Stimulated activated CD8-positive, alpha-beta memory T cell treated with anti-CD3 and anti-CD28 coated beads, Interleukin-15, amount 100 ng/mL, for 1 hour (primary cell): Measurements from ENCODE around the gene RPS6KC1.
"Not testable (repeated sequence)": the region's sequence is repeated elsewhere in the genome, so short reads cannot be mapped to it uniquely, and the experiment has no call there.

Experiments
- DNase-seq: peaks from one replicate; pipeline ENCODE4 v3.0.0-alpha.2; 2020; ENCODE audit warnings: low read depth

RPS6KC1 gene

GRCh38 chr1:213106298-213106697 lies 55.3 kb downstream of the RPS6KC1 start:
- no peak for DNase-seq

- no peak for DNase-seq
These were observed 56.6 kb downstream of the RPS6KC1 start for GRCh38 chr1:213107613-213108012.

GRCh38 chr1:213110349-213111300 lies 59.6 kb downstream of the RPS6KC1 start:
- DNase-seq: no peak

GRCh38 chr1:213111502-213111901 lies 60.5 kb downstream of the RPS6KC1 start:
- no peak for DNase-seq

GRCh38 chr1:213112723-213113122 lies 61.7 kb downstream of the RPS6KC1 start:
- not testable (repeated sequence) for DNase-seq

DNA sequence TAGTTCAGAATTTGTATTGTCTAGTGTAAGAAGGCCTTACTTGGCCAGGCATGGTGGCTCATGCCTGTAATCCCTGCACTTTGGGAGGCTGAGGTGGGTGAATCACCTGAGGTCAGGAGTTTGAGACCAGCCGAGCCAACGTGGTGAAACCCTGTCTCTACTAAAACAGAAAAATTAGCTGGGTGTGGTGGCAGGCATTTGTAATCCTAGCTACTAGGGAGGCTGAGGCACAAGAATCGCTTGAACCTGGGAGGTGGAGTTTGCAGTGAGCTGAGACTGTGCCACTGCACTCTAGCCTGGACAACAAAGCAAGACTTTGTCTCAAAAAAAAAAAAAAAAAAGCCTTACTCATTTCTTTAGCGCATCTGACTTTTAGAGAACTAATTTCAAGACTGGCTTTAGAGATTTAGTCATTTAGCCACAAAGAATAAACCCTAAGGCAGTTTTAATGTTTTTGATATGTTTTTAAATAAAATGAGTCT lies 66.7 kb downstream of the RPS6KC1 start:
- not testable (repeated sequence) for DNase-seq

DNA sequence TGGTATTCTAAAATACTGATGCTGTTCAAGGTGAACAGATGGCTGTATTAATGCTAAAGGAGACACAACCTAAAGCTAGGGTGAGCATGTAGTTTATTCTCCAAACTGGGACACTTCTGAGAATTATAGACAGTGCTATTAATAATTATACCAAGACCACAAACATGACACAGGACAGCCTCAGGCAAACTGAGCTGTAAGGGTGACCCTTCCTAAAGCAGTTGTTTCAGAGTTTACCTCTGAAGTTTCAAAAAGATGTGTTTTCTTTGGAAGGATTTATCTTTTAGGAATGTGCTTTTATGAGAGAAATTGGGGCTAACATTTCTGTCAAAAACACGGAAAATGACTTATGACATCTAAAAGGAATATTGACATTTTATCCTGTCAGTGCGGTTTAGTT lies 68.8 kb downstream of the RPS6KC1 start:
- DNase-seq: no peak

GRCh38 chr1:213120386-213120785 lies 69.3 kb downstream of the RPS6KC1 start:
- no peak for DNase-seq

GRCh38 chr1:213120961-213121360 lies 69.9 kb downstream of the RPS6KC1 start:
- DNase-seq: no peak

DNA sequence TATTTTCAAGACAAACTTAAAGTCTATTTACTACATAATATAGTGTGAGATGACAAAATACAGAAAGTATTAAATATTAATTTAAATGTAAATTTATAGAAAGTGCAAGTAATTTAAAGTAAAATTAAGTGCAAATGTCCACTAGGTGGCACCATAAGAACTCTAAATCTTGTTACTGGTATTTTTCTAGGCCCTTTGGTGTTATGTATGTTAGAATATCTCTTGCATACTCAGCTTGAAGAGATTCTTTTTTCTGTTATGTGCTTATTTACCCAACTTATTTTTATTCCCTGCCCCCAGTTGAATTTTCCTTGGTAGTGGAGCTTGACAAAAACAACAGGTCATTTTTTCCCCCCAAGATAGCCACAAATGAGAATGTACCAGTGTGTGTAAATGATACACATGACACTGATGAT lies 71.5 kb downstream of the RPS6KC1 start:
- no peak for DNase-seq

- DNase-seq: no peak
These were observed 72.0 kb downstream of the RPS6KC1 start for GRCh38 chr1:213123087-213123486.

GRCh38 chr1:213123536-213123935 lies 72.5 kb downstream of the RPS6KC1 start:
- no peak for DNase-seq

GRCh38 chr1:213124590-213124989 lies 73.5 kb downstream of the RPS6KC1 start:
- DNase-seq: no peak

DNA sequence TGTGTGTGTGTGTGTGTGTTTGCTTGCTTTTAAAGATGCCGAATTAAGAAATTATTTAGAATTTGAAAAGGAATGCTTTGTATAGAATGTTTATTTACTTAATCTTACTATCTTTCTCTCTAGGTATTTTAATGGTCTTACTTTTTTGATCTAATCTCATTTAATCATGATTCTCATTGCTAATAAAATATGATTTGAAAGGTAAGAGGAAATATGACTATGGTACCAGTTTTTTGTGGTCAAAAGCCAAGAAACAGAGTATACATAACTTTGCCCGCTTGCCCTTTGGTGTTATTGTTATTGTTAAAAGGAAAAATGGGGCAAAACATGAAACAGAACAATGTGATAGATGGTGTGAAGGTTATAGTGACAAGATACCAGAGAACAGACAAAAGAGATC lies 74.6 kb downstream of the RPS6KC1 start:
- no peak for DNase-seq

DNA sequence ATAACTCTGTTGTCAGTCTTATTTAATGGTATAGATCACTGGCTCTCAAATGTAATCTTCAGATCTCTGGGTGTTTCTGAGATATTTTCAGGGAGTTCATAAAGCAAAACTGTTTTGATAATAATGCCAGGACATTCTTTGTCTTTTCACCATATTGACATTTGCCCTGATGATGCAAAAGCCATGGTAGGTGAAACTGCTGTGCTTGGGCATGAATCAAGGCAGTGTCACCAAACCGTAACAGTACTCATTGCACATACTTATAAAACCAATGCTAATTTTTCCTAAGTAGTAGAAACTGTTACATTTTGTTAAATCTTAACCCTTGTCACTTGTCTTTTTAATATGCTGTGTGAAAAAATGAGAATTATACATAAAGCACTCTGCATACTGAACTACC lies 76.0 kb downstream of the RPS6KC1 start:
- no peak for DNase-seq

- DNase-seq: no peak
These were observed 81.0 kb downstream of the RPS6KC1 start for GRCh38 chr1:213131851-213132655.

GRCh38 chr1:213135572-213135971 lies 84.5 kb downstream of the RPS6KC1 start:
- DNase-seq: no peak

DNA sequence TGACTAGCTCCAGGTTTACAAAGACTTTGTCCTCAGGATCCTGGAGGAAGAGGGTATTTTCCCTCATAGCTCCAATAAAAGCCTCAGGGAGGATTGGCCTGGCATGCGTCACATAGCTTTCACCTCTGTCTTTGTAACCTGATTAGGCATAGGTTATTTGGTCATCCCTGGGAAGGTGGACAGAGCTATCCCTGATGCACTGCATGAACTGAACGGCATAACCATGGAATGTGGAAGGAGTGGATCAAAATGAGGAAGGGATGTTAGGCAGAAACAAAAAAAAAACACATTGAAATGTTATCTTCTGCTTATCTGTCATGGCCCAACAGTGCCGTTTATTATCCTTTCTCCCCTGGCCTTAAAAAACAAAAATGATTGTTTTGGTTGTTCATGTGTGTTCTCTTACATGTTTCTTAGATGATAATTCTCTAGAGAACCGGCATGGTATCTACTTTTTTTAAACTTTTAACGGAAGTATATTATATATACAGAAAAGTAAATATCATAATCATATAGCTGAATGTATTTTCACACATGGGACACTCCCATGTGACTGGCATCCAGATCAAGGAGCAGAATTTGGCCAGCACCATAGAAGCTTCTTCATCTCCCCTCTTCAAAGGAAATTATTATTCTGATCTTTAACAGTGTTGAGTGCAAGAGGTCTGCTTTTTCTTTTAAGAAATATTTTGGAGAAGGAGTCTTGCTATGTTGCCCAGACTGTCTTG lies 85.3 kb downstream of the RPS6KC1 start:
- DNase-seq: no peak

GRCh38 chr1:213138391-213138790 lies 87.3 kb downstream of the RPS6KC1 start:
- no peak for DNase-seq

- no peak for DNase-seq
These were observed 87.9 kb downstream of the RPS6KC1 start for GRCh38 chr1:213138892-213139291.

- DNase-seq: no peak
These were observed 97.9 kb downstream of the RPS6KC1 start for GRCh38 chr1:213148905-213149304.

DNA sequence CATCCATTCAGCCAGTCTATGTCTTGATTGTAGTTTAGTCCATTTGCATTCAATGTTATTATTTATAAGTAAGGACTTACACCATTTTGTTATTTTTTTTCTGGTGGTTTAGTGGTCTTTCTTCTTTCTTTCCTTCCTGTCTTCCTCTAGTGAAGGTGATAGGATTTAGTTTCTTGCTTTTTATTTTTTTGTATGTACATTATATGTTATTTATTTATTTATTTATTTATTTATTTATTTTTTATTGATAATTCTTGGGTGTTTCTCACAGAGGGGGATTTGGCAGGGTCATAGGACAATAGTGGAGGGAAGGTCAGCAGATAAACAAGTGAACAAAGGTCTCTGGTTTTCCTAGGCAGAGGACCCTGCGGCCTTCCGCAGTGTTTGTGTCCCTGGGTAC lies 99.0 kb downstream of the RPS6KC1 start:
- DNase-seq: not testable (repeated sequence)
